Stimulated activated naive CD4-positive, alpha-beta T cell treated with Interleukin-2 at 50 U/mL for 16 hours (primary cell): Measurements from ENCODE around the gene MYO1D.

Experiments
- DNase-seq: peaks from one replicate; lab custom pipeline; 2025; lab: John Stamatoyannopoulos, UW

Gene MYO1D

GRCh38 chr17:32819035-32819434 lies 57.9 kb downstream of the MYO1D start:
- no peak for DNase-seq

GRCh38 chr17:32815460-32815859 lies 61.5 kb downstream of the MYO1D start:
- DNase-seq, result no peak

DNA sequence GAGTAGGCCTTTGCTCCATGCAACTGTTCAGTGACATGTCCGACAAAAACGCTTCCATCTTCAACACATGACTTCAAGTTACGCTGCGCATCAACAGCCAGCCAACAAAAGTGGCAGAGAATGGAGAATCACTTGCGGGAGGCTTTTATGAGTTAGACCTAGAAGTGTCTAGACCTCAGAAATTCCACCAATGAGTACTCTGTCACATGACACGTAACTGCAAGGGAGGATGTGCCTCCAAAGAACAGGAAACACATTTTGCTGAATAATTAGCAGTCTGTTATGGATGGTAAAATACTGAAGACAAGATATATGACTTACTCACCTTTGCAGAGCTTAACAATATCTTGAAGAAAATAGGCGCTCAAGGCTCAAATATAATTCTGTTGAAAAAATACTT lies 62.1 kb downstream of the MYO1D start:
- no peak for DNase-seq

- DNase-seq, result no peak
Observed at GRCh38 chr17:32813021-32813420, 63.9 kb downstream of the MYO1D start.

DNA sequence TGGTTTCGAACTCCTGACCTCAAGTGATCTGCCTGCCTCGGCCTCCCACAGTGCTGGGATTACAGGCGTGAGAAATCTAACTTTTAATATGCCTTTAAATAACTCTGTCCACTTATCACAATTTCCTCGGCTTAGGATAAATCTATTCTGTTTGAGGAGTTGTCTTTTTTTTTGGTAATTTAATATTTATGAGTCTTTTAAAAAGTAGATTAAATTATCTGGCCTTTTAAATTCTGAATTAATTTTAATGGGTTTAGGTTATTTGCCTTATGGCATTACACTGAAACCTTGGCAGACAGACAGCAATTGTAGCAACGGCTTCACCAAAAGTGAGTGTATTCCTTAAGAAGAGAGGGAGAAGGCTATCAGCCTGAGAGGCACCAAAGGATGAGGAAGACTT lies 66.2 kb downstream of the MYO1D start:
- no peak for DNase-seq

DNA sequence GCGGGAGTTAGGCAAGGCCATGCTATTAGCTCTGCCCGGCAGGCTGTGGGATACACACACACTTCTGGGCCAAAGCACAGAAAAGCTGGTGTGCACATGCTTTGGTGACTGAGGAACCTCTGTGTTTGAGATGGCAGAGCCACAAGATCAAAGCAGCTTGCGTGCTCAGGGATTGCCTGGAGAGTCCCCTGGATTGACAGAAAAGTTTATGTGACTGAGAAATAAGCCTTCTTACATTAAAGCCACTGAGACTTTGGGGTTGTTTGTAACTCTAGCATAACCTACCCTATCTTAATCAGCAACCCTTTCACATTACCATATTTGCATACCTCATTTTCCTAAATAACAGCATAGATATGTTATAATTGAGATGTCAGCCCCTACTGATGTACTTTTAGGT lies 69.3 kb downstream of the MYO1D start:
- no peak for DNase-seq

- no peak for DNase-seq
Observed at GRCh38 chr17:32806646-32807045, 70.3 kb downstream of the MYO1D start.

DNA sequence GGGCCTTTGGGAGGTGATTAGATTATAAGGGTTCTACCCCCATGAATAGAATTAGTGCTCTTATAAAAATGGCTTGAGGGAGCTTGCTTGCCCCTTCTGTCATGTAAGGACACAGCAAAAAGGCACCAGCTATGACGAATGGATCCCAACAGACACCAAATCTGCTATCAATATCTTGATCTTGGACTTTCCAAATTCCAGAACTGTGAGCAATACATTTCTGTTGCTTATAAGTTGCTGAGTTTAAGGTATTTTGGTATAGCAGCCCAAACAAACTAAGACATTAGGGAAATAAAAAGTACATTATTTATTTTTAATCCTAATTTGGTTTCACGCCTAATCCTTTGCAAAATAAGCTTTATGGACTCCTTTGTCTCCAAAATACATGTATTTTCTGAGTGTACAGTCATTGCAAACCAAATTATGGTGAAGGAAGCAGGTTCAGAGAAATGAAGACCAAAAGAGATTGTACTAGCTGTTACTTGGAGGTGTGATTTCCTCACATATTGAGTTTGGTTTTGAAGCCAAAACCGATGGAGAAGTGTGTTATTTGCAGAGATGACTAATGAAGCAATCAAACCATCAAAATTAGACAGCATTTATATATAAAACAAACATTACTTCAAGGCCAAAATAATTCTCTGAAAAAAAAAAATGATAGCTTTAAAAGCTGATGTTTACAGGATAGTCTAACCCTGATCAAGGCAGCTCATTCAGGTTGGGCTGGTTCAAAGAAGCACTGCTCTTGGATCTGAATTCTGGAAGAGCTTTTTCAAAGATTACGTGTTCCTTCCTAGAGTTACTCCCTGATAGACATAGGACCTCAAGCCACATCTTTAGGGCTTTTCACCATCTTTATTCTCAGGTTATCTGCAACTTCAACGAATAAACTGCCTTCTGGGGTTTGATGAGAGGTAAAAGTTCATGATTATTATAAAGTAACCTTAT lies 71.6 kb downstream of the MYO1D start:
- DNase-seq, result no peak

DNA sequence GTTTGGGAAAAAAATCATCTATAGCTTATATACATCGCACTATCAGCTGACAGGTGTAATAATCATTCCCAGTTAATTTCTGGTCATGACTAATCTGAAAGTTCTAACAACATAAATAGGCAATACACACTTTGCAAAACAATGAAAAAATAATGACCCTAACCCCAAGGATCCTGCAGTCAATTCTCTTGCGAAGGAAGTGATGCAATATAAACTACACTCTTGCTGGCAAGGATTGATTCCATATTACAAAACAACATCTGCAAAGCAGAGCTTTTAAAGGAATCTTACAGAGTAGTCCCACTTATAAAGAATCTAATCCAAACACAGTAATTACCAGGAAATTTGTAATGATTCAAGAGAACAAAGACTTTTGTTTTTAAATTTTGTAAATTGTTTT lies 73.4 kb downstream of the MYO1D start:
- DNase-seq, result no peak

- DNase-seq, result no peak
Observed at GRCh38 chr17:32802306-32802705, 74.6 kb downstream of the MYO1D start.

GRCh38 chr17:32801641-32802040 lies 75.3 kb downstream of the MYO1D start:
- DNase-seq, result no peak

GRCh38 chr17:32801193-32801592 lies 75.7 kb downstream of the MYO1D start:
- no peak for DNase-seq

DNA sequence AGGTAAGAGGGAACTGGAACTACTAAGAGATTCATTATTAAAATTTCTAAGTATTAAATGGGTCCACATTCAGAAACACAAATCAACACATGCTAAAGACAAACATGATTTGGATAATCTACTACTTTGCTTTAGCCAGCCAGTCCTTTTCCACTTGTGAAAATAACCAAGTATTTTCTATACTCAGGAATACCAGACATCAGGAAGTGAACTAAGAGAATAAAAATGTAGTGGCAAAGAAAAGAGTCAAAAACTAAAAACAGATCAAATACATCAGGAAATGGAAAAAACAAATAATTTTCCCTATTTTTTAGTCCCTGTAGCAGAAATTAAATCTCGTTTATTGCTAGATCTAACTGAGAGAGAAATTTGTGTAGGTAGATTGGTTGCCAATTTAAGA lies 78.0 kb downstream of the MYO1D start:
- no peak for DNase-seq

DNA sequence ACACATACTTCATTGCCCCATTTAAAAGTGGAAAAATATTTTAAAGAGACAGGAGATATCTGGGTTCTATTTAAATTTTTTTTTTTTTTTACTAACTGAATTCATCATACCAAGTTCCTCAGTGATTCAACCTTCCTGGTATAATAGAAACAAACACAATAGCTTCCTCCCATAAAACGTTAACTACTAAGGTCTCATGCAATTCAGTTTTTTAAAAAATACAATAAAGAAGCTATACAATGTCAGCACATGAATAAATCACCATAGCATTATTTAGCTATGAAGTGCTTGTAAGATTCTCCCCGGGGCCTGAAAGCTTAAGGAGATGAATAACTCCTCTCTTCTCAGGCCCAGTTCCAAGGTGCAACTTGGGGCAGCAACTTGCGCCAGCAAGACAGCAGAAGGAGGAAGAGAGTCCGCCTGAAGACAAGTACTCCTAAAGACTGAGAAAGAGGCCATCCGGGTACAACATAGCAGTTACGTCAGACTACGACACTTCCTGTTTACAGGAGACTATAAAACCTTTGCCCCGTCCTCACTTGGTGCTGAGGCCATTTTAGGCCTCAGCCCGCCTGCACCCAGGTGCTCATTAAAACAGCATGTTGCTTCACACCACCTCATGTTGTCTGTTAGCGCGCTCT lies 81.5 kb downstream of the MYO1D start:
- no peak for DNase-seq

DNA sequence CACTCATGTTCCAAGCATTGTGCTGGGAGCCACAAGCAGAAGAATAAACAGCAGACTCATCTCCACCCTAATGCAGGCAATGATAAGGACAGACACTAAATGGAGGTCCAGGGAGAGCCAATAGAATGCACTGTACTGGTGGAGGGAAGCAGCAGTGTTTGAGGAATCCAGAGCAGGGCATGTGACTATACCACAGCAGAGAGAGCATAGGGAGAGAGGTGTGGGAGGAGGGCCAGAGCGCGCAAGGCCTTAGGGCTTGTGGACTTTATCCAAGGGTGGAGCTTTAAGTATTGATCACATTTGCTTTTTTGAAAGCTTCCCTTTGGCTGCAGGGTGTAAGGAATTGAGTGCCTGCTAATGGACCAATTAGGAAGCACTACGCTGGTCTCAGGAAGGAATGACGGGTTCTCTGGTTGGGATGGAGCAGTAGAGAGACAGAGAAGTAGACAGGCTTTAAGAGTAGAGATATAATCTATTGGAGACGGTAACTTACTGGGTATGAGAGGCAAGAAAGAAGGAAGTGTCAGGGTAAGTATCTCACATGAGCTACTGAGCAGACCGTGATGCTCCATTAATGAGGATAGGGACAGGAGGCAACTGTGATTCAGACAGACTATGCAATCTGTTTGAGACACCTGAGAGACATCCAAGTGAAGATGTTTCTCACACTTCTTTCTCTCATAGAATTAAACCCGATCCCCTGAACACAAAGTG lies 82.2 kb downstream of the MYO1D start:
- DNase-seq, result no peak

DNA sequence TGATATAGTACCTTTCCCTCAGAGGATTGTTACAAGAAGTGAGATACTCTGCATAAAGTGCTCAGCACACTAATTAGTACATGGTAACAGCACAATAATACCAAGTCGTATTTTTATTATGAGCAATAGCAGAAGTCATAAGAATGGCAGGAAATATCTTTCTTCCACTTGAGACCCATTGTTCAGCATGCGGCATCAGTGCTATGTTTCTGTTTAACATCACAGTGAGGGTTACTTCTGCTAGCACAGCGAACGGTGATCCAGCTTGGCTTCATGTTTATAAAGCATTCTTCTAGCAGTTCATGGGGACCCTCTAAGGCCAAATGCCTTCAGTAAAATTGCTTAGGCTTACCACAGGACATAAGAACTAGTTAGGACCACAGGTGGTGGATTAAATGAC lies 83.1 kb downstream of the MYO1D start:
- no peak for DNase-seq

GRCh38 chr17:32792207-32792606 lies 84.7 kb downstream of the MYO1D start:
- DNase-seq, result no peak

DNA sequence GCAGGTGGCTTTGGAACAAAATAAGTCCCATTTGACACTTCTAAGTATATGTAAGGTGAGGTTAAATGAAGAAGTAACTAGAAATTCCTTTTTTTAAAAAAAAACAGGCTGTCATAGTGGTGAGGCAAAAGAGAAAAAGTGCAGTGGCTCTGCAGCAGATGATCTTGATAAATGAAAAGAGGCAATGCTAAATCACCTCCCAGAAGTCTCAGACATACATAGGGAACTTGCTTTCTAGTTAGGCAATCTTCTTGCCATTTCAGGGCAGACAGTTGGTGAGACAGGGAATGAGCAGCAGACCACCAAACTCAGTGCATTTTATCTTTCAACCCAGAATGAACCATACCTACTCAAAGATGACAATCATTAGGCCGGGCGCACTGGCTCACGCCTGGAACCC lies 90.8 kb downstream of the MYO1D start:
- DNase-seq, result no peak

GRCh38 chr17:32784113-32784512 lies 92.8 kb downstream of the MYO1D start:
- no peak for DNase-seq

GRCh38 chr17:32783602-32784001 lies 93.3 kb downstream of the MYO1D start:
- no peak for DNase-seq

DNA sequence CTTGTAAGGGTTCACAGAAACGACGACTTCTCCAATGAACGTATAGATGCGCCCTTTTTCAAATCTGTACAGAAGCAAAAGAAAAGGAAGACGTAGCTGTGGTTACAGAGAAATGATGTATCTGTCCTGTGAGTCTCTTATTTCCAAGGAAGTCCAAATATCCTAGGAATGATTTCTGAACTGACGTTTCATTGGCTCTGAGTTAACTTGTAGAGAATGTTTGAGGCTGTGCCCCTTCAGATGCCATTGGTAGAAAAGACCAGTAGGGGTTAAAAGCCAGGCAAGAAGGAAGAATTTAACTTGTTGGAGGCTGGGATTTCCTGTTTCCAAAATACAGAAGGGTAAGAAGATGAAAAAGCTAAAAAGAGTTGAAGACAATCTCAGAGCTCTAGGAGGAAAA lies 96.2 kb downstream of the MYO1D start:
- no peak for DNase-seq

DNA sequence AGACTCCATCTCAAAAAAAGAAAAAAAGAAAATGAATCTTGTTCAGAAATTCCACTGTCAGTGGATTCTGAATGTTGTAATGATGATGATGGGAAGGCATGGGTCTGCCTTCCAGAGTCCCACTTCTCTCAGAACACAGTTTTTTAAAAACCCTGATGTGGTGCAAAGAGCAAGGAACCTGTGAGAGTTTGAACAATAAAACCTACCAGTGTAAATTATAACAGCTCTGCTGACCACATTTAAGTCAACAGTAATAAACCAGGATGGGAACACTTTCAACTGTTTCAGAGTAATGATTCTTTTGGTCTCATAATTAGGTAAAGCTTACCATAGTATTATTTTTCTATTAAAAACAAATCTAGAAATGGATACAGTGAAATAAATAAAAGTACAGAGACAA lies 99.0 kb downstream of the MYO1D start:
- DNase-seq, result no peak

DNA sequence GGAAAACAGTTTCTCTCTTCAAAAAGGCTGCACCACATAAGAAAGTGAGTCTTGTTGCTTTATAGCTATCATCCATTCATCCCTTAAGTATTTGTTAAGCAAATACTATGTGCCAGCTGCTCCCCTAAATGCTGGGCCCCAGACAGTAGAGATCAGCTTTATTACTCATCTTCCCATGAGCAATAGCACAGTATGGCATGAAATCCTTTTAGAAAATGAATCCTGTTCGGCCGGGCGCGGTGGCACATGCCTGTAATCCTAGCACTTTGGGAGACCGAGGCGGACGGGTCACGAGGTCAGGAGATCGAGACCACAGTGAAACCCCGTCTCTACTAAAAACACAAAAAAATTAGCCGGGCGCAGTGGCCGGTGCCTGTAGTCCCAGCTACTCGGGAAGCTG lies 99.5 kb downstream of the MYO1D start:
- DNase-seq, result no peak
